Endothelial cell of umbilical vein (primary cell): ENCODE measurements around the gene LRCOL1. TPM values are rescaled to one million over a fixed set of nuclear protein-coding genes. Genes with fewer than 3 reads are reported as not detected.

Experiments used
- BruUV-seq: library from RNA; stranded (reverse); fragments of 400-500 nt; replicated peaks from 2 replicates; lab custom pipeline; 2021; lab: Mats Ljungman, UMichigan
- CTCF ChIA-PET: fragments of 300-600, 350-600 bp; sonication (Branson Sonifier 250); formaldehyde crosslinking; loops from one replicate; lab custom pipeline; 2021; ENCODE audit warnings: antibody characterized with exemption, inconsistent platforms; lab: Charles Lee
- POLR2A ChIA-PET: fragments of 300-600, 350-600 bp; sonication (Branson Sonifier 250); formaldehyde crosslinking; loops from one replicate; lab custom pipeline; 2021; ENCODE audit warnings: antibody characterized with exemption, inconsistent platforms; lab: Charles Lee
- DNase-seq: peaks from one replicate; pipeline ENCODE4 v3.0.0-alpha.2; 2011; ENCODE audit warnings: low read depth, low spot score
- FAIRE-seq: peaks from 2 replicates; lab custom pipeline; 2011; peaks lifted over from hg19 to GRCh38; lab: Jason Lieb, UNC
- H2AFZ ChIP-seq: 2 replicates; pipeline ENCODE4 v1.6.0; 2012; ENCODE audit warnings: low read depth, low read length, control low read depth, inconsistent platforms
- H3K27ac ChIP-seq: 2 replicates; pipeline ENCODE4 v1.5.1; 2011; ENCODE audit warnings: low read depth, mild to moderate bottlenecking, control low read depth, low read length, moderate library complexity; ENCODE audit not compliant: insufficient read depth
- H3K27me3 ChIP-seq, 2 experiments: 2 replicates each; pipeline versions ENCODE4 v1.6.0 to v1.6.1; 2011; ENCODE audit warnings: low read length in 2 of 2, mixed read lengths in 1 of 2; ENCODE audit not compliant: control insufficient read depth in 2 of 2, insufficient read depth in 2 of 2
- H3K36me3 ChIP-seq, 2 experiments: 2 replicates in 1 of 2; 3 replicates in 1 of 2; pipeline ENCODE4 v1.5.1; 2011; ENCODE audit warnings: low read length in 2 of 2, mild to moderate bottlenecking in 1 of 2, moderate library complexity in 1 of 2; ENCODE audit not compliant: control insufficient read depth in 2 of 2, insufficient read depth in 2 of 2; ENCODE audit errors: extremely low read depth in 1 of 2
- H3K4me1 ChIP-seq: 3 replicates; pipeline ENCODE4 v1.5.1; 2011; ENCODE audit warnings: mild to moderate bottlenecking, low read length; ENCODE audit not compliant: control insufficient read depth, insufficient read depth; ENCODE audit errors: extremely low read depth
- H3K4me2 ChIP-seq: 2 replicates; pipeline ENCODE4 v1.6.1; 2011; ENCODE audit warnings: low read length, control low read depth, mixed read lengths; ENCODE audit not compliant: insufficient read depth
- H3K4me3 ChIP-seq, 3 experiments: fragments of 200-600 bp in 1 of 3; sonication (generic), shearing (Covaris generic) in 1 of 3; replicated peaks in 1 of 3; 2 replicates each; pipeline ENCODE4 v1.5.1; 2011 to 2016; ENCODE audit warnings: control low read depth in 3 of 3, low read length in 3 of 3, mild to moderate bottlenecking in 2 of 3, inconsistent platforms in 1 of 3, low read depth in 1 of 3, moderate library complexity in 1 of 3; ENCODE audit not compliant: insufficient read depth in 1 of 3
- H3K79me2 ChIP-seq: 2 replicates; pipeline ENCODE4 v1.6.0; 2012; ENCODE audit warnings: low read length, inconsistent platforms; ENCODE audit not compliant: control insufficient read depth, insufficient read depth
- H3K9ac ChIP-seq: replicated peaks from 2 replicates; pipeline ENCODE3; 2011; ENCODE audit warnings: low read length, control low read depth; ENCODE audit not compliant: insufficient read depth; ENCODE audit errors: extremely low read depth
- H3K9me1 ChIP-seq: replicated peaks from 3 replicates; pipeline ENCODE4 v1.6.0; 2011; ENCODE audit warnings: mild to moderate bottlenecking, low read length; ENCODE audit not compliant: control insufficient read depth, insufficient read depth; ENCODE audit errors: extremely low read depth
- H3K9me3 ChIP-seq: replicated peaks from 2 replicates; pipeline ENCODE4 v1.5.1; 2012; ENCODE audit warnings: low read length, inconsistent platforms; ENCODE audit not compliant: control insufficient read depth, insufficient read depth
- H4K20me1 ChIP-seq: replicated peaks from 2 replicates; pipeline ENCODE3; 2011; ENCODE audit warnings: mild to moderate bottlenecking, low read length; ENCODE audit not compliant: control insufficient read depth, insufficient read depth; ENCODE audit errors: extremely low read depth
- CTCF ChIP-seq, 2 donors: IDR thresholded peaks; 1 replicate in 1 of 2; 2 replicates in 1 of 2; pipeline ENCODE4 v1.5.1; 2011; ENCODE audit warnings: low read length in 2 of 2, mild to moderate bottlenecking in 2 of 2, moderate library complexity in 2 of 2, control low read depth in 1 of 2, inconsistent platforms in 1 of 2, low read depth in 1 of 2; ENCODE audit not compliant: insufficient read depth in 1 of 2; ENCODE audit errors: extremely low read depth in 1 of 2
- FOS ChIP-seq: IDR thresholded peaks from 2 replicates; pipeline ENCODE4 v1.6.1; 2011; ENCODE audit warnings: mild to moderate bottlenecking, low read length, moderate library complexity, borderline replicate concordance; ENCODE audit not compliant: insufficient read depth
- GATA2 ChIP-seq: IDR thresholded peaks from 2 replicates; pipeline ENCODE4 v1.7.0; 2011; ENCODE audit warnings: low read depth, mild to moderate bottlenecking, moderate library complexity, mixed read lengths, low read length; ENCODE audit not compliant: insufficient read length, insufficient read depth
- POLR2A ChIP-seq: IDR thresholded peaks from 2 replicates; pipeline ENCODE4 v1.6.1; 2012; ENCODE audit warnings: low read depth, mild to moderate bottlenecking, control low read depth, low read length
- dilution Hi-C: fragments of 300-500 bp; cut with MboI; formaldehyde crosslinking; loops from one replicate; pipeline ENCODE4 v1.15.0; 2019; ENCODE audit warnings: low sequenced_read_pairs; ENCODE audit not compliant: extremely low pct_ligation_motif_present
- intact Hi-C: fragments of 100-400 bp; cut with micrococcal nuclease; formaldehyde crosslinking; loops from one replicate; pipeline ENCODE4 v1.10.0; 2022
- polyA plus RNA-seq, 4 experiments: library from polyadenylated mRNA; depleted of rRNA in 3 of 4; stranded (reverse) in 3 of 4; unstranded in 1 of 4; fragments of >200 nt; gene quantifications; 2 replicates each; pipeline versions ENCODE4 v1.2.1 to v1.2.3, GENCODE V29; 2011 to 2012; ENCODE audit warnings: missing spikeins in 1 of 4
- total RNA-seq: library from RNA; stranded (reverse); gene quantifications from 2 replicates; pipeline ENCODE4 v1.2.3, GENCODE V29; 2021

The LRCOL1 gene
- total and polyA plus RNA-seq, 2 donors (not counting 3 experiments of a cell fraction or from before 2014, with no cell fraction given), result 1.2 to 1.5 TPM

GRCh38 chr12:132562489-132563021, 47.8 kb downstream of the LRCOL1 start:
- no peak overlapping the region for H3K4me3 ChIP-seq
- peaks cover 5% of the 10 kb centered on the region for H3K4me1 ChIP-seq
- no peak overlapping the region for H3K9ac ChIP-seq
- POLR2A ChIA-PET, result no interaction called here
- TF ChIP-seq GATA2, result no peak
- TF ChIP-seq FOS, result no peak
- no peak for TF ChIP-seq CTCF (IDR thresholded peaks at IDR 0.05; ENCODE audit: extremely low read depth in 1 of 2, insufficient read depth in 1 of 2, low read depth in 1 of 2, low read length in 2 of 2)
- no peak for TF ChIP-seq POLR2A
- H3K79me2 ChIP-seq, result peaks cover 58% of the 10 kb centered on the region
- dilution Hi-C loops (no loop called here), intact Hi-C loops (no loop called here)
- DNase-seq, result no peak
- peaks cover 0 to 2% of the 10 kb centered on the region in 2 experiments for H3K36me3 ChIP-seq
- CTCF ChIA-PET, result interaction anchor here (1.0 to 3.7 kb wide), 4 partner anchors 33 to 148 kb away, joined by 3 to 58 read pairs (median 4); no protein-coding TSS in a partner anchor
- no peak for FAIRE-seq
- BruUV-seq, result no TSS peak
- H3K4me2 ChIP-seq, result no peak overlapping the region
- H3K27me3 ChIP-seq, result no peaks in the 10 kb centered on the region
- no peaks in the 10 kb centered on the region for H3K9me3 ChIP-seq
- H3K27ac ChIP-seq, result no peak overlapping the region
- no peaks in the 10 kb centered on the region for H3K9me1 ChIP-seq
- H4K20me1 ChIP-seq, result peaks cover 2% of the 10 kb centered on the region
- no peak overlapping the region for H2AFZ ChIP-seq
